Activated CD4-positive, CD25-positive, alpha-beta regulatory T cell treated with anti-CD3 and anti-CD28 coated beads, Interleukin-2, amount 50 U/mL, for 16 hours (primary cell): ENCODE results near the gene GUSB.
"Not testable (repeated sequence)": the region's sequence is repeated elsewhere in the genome, so short reads cannot be mapped to it uniquely, and the experiment has no call there.

Experiments
- DNase-seq: peaks from one replicate; pipeline ENCODE4 v3.0.0-alpha.2; 2020; ENCODE audit warnings: low read depth, low spot score

GUSB gene

GRCh38 chr7:65975814-65976445 is 6.1 kb downstream of the GUSB start:
- DNase-seq, result no peak

DNA sequence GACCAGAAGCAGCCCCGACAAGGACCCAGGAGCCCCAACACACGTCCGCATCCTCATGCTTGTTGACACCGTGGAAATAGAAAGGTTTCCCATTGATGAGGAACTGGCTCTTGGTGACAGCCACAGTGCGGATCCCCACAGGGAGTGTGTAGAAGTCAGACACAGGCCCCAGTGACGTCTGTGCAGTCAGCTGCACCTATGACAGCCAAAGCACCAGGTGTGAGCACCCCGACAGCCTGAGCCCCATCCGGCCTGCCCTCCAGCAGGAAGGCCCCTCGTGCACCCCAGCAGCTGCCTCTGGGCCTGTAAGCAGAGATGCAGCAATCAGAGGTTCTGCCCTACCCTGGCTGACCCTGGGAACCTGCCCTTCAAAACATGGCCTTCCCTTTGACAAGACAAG is 7.1 kb downstream of the GUSB start:
- no peak for DNase-seq

GRCh38 chr7:65974191-65974801 is 7.7 kb downstream of the GUSB start:
- no peak for DNase-seq

GRCh38 chr7:65972976-65973375 is 9.0 kb downstream of the GUSB start:
- DNase-seq, result no peak

DNA sequence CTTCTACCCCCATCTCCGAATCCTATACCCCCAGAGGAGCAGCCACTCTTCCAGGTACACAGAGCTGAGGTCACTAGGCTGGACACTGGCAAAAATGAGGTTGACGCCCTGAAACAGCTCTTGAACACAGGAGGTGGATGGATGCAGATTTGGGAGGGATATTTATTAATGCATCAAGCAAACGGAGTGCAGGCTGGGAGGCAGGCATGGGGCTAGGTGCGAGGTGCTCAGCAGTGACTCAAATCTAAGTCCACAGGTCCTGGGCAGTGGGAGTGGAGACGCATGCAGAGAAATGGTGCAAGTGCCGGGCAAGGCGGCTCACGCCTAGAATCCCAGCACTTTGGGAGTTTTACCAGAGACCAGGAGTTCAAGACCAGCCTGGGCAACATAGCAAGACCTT is 11.0 kb downstream of the GUSB start:
- DNase-seq, result no peak

GRCh38 chr7:65968256-65969185 is 13.5 kb downstream of the GUSB start:
- no peak for DNase-seq

DNA sequence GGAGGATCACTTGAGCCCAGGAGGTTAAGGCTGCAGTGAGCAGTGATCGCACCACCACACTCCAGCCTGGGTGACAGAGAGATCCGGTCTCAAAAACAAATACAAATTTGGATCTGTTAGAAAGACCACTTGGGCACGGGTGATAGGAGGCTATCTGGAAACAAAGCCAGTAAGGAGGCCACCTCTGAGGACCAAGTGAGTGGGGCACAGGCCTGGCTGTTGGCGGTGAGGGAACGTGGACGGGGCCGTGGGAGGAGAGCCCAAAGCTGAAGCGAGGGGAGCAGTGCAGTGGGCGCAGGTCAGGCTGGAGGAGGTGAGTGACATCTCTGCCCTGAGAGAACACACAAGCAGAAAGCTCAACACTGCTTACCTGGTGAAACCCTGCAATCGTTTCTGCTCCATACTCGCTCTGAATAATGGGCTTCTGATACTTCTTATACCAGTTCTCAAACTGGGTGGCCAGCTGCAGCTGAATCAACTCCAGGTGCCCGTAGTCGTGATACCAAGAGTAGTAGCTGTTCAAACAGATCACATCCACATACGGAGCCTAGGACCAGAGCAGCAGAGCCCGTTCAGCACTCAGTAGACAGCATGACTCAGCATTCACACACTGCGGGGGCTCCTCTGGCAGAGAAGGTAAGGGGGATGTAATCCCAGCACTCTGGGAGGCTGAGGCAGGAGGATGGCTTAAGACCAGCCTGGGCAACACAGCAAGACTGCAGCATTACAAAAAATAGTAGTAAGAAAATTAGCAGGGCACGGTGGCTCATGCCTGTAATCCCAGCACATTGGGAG is 14.5 kb downstream of the GUSB start:
- DNase-seq, result no peak

DNA sequence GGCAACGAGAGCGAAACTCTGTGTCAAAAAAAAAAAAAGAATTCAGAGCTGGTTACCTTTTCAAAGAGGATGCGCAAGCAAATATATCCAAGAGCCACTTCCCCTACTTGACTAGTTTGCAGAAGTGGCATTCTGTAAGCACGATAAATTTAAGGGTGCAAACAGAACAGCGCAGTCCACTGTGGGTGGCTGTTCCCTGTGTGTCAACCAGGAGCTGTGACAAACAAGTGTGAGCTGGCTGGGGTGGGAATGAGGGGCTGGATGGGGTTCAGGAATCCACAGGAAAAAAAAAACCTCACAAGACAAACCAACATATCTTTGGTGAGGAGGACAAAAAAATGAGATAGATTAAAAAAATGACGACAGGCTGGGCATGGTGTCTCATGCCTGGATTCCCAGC is 15.9 kb downstream of the GUSB start:
- DNase-seq, result no peak

- DNase-seq, result not testable (repeated sequence)
Measured at GRCh38 chr7:65964671-65965070, 17.3 kb downstream of the GUSB start.

DNA sequence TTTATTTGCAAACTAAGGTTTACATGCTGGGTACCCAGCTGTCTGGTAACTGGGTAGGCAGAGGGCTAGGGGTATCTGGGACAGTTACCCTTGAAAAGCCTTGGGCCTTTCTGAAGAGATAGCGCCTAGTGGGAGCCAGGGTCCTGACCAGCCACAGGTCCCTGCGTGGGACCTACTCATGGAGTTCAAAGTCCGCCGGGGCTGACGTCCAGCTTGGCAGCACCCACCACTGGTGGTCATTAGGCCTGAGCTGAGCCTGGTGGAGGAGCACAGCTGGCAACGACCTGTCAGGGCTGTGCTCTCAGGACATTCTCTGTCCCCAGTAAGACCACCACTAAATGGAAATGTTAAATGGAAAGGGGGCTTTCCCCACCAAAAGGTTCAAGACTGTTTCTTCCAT is 20.0 kb downstream of the GUSB start:
- DNase-seq, result no peak

- no peak for DNase-seq
Measured at GRCh38 chr7:65960351-65961074, 21.5 kb downstream of the GUSB start.

- DNase-seq, result no peak
Measured at GRCh38 chr7:65955718-65956117, 26.3 kb downstream of the GUSB start.

- DNase-seq, result no peak
Measured at GRCh38 chr7:65953890-65954450, 28.0 kb downstream of the GUSB start.

- DNase-seq, result no peak
Measured at GRCh38 chr7:65953001-65953720, 28.9 kb downstream of the GUSB start.

DNA sequence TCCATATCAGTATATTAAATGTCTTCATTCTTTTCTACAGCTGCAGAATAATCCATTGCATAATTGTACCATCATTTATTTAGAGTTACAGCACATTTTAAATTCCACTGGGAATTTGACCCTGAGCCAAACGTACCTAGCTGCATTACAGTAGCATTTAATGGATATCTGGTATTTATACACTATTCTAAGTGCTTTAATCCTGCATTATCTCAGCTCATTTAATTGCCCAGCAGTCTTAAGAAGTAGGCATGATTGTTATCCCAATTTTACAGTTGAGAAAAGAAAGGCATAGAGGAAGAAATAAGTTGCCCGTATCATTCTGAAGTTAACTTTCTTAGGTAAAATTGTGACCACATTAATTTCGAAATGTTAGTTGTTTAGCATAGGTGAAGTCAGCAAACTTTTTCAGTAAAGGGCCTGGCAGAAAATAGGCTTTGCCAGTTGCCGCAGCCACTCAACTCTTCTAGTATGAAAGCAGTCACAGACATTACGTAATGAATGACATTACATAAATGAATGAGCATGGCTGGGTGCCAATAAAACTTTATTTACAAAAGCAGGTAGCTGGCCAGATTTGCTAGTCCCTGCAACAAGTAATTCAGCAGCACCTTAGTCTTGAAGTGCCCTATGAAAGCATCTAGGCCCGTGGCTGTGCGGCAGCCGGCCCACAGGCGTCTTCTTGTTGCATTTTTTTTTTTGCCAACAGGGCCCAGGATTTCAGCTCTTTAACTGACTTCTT is 30.0 kb downstream of the GUSB start:
- DNase-seq, result no peak

GRCh38 chr7:65946904-65947303 is 35.1 kb downstream of the GUSB start:
- no peak for DNase-seq

DNA sequence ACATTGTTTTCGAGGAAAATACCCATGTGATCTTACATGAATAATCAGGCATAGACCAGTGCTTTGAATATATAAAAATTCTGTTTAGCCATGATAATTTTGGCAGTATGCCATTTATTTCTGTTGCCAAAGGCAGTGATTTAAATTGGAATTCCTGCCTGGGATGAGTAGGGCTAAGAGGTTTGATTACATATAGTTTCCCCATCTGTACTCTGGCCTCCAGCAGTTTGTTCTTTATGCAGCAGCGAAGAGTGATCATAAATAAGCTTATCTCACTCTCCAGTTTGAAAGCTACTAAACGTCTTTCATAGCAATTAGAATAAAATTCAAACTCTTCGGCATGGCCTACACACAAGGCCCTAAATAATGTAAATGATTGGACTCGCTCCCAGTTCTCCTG is 36.2 kb downstream of the GUSB start:
- DNase-seq, result not testable (repeated sequence)

DNA sequence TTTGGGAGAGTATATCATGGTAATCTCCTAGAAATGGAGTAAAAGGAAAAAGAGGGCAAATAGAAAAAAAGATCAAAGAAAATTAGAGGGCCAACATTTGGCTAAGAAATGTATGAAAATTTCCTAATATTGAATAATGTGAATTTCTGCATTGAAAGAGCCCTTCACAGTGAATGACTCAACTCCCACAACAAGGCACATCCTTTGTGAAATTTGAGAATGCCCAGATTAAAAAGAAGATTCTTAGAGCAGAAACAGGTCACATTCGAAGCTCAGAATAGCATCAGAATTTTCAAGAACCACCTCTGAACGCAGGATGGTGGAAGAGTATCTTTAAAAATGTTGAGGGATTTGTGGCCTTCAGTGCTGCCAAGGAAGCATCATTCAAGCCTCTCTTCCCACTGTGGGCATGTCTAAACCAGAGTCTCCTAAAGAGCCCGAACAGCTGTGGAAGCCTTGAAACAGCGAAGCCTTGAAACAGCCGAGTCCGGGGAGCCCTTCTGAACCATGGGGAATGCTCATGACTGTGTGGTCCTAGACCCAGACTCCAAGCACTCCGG is 43.6 kb downstream of the GUSB start:
- no peak for DNase-seq

DNA sequence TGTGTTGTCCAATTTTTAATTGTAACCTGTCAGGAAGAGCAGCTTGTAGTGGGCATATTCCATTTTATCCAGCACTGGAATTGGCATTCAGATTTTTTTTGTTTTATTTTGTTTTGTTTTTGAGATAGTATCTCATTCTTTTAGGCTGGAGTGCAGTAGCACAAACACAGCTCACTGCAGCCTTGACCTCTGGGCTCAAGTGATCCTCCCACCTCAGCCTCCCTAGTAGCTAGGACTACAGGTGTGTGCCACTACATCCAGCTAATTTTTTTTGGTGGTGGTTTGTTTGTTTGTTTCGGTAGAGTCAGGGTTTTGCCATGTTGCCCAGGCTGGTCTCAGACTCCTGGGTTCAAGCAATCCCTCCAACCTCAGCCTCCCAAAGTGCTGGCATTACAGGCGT is 44.7 kb downstream of the GUSB start:
- DNase-seq, result no peak
